ENCODE results near the gene AFF2.

Gene AFF2

GRCh38 chrX:148804579-148805355, 304.4 kb downstream of the AFF2 start:
- DNase-seq = no peak
- TF ChIP-seq POLR2A (IDR thresholded peaks at IDR 0.05; ENCODE audit: low read length) = no peak
- TF ChIP-seq GATA1 (IDR thresholded peaks at IDR 0.05; ENCODE audit: low read depth, low read length) = no peak

GRCh38 chrX:148806145-148806870, 305.9 kb downstream of the AFF2 start:
- no peak for TF ChIP-seq GATA1 (IDR thresholded peaks at IDR 0.05; ENCODE audit: low read depth, low read length)
- TF ChIP-seq POLR2A (IDR thresholded peaks at IDR 0.05; ENCODE audit: low read length) = no peak
- DNase-seq = no peak

GRCh38 chrX:148808833-148809232, 308.4 kb downstream of the AFF2 start:
- no peak for TF ChIP-seq POLR2A (IDR thresholded peaks at IDR 0.05; ENCODE audit: low read length)
- TF ChIP-seq GATA1 (IDR thresholded peaks at IDR 0.05; ENCODE audit: low read depth, low read length) = no peak
- no peak for DNase-seq

GRCh38 chrX:148811236-148811635, 310.8 kb downstream of the AFF2 start:
- DNase-seq = no peak
- TF ChIP-seq POLR2A (IDR thresholded peaks at IDR 0.05; ENCODE audit: low read length) = no peak
- TF ChIP-seq GATA1 (IDR thresholded peaks at IDR 0.05; ENCODE audit: low read depth, low read length) = no peak

- DNase-seq = no peak
- no peak for TF ChIP-seq GATA1 (IDR thresholded peaks at IDR 0.05; ENCODE audit: low read depth, low read length)
- TF ChIP-seq POLR2A (IDR thresholded peaks at IDR 0.05; ENCODE audit: low read length) = no peak
These were observed 313.0 kb downstream of the AFF2 start for GRCh38 chrX:148813422-148813821.

- DNase-seq = no peak
- TF ChIP-seq GATA1 (IDR thresholded peaks at IDR 0.05; ENCODE audit: low read depth, low read length) = no peak
- no peak for TF ChIP-seq POLR2A (IDR thresholded peaks at IDR 0.05; ENCODE audit: low read length)
These were observed 313.6 kb downstream of the AFF2 start for GRCh38 chrX:148813967-148814366.

- no peak for DNase-seq
These were observed 315.0 kb downstream of the AFF2 start for GRCh38 chrX:148815218-148815961.

GRCh38 chrX:148823986-148824385, 323.6 kb downstream of the AFF2 start:
- TF ChIP-seq POLR2A (IDR thresholded peaks at IDR 0.05; ENCODE audit: low read length) (no peak), GATA1 (IDR thresholded peaks at IDR 0.05; ENCODE audit: low read depth, low read length) (no peak)
- no peak for DNase-seq

More at GRCh38 chrX:148815218-148815961, 315.0 kb downstream of the AFF2 start:
- TF ChIP-seq GATA1 (IDR thresholded peaks at IDR 0.05; ENCODE audit: low read depth, low read length) = no peak
- no peak for TF ChIP-seq POLR2A (IDR thresholded peaks at IDR 0.05; ENCODE audit: low read length)

GRCh38 chrX:148825696-148826095, 325.3 kb downstream of the AFF2 start:
- TF ChIP-seq GATA1 (IDR thresholded peaks at IDR 0.05; ENCODE audit: low read depth, low read length) (no peak), POLR2A (IDR thresholded peaks at IDR 0.05; ENCODE audit: low read length) (no peak)
- no peak for DNase-seq

GRCh38 chrX:148836741-148837140, 336.3 kb downstream of the AFF2 start:
- no peak for DNase-seq
- TF ChIP-seq GATA1 (IDR thresholded peaks at IDR 0.05; ENCODE audit: low read depth, low read length) (no peak), POLR2A (IDR thresholded peaks at IDR 0.05; ENCODE audit: low read length) (no peak)

GRCh38 chrX:148850631-148851030, 350.2 kb downstream of the AFF2 start:
- no peak for DNase-seq
- TF ChIP-seq GATA1 (IDR thresholded peaks at IDR 0.05; ENCODE audit: low read depth, low read length) (no peak), POLR2A (IDR thresholded peaks at IDR 0.05; ENCODE audit: low read length) (no peak)

GRCh38 chrX:148854306-148854705, 353.9 kb downstream of the AFF2 start:
- no peak for DNase-seq
- TF ChIP-seq GATA1 (IDR thresholded peaks at IDR 0.05; ENCODE audit: low read depth, low read length) = no peak
- TF ChIP-seq POLR2A (IDR thresholded peaks at IDR 0.05; ENCODE audit: low read length) = no peak

GRCh38 chrX:148856505-148856904, 356.1 kb downstream of the AFF2 start:
- TF ChIP-seq POLR2A (IDR thresholded peaks at IDR 0.05; ENCODE audit: low read length) (no peak), GATA1 (IDR thresholded peaks at IDR 0.05; ENCODE audit: low read depth, low read length) (no peak)
- no peak for DNase-seq

Measured in erythroblast (primary cell).